GM19238 (cell line): Measurements from ENCODE around the gene XRCC2.

ENCODE experiments used
- DNase-seq: peaks from one replicate; pipeline ENCODE4 v3.0.0; 2011; ENCODE audit warnings: low spot score; ENCODE audit not compliant: insufficient read length

Gene XRCC2

DNA sequence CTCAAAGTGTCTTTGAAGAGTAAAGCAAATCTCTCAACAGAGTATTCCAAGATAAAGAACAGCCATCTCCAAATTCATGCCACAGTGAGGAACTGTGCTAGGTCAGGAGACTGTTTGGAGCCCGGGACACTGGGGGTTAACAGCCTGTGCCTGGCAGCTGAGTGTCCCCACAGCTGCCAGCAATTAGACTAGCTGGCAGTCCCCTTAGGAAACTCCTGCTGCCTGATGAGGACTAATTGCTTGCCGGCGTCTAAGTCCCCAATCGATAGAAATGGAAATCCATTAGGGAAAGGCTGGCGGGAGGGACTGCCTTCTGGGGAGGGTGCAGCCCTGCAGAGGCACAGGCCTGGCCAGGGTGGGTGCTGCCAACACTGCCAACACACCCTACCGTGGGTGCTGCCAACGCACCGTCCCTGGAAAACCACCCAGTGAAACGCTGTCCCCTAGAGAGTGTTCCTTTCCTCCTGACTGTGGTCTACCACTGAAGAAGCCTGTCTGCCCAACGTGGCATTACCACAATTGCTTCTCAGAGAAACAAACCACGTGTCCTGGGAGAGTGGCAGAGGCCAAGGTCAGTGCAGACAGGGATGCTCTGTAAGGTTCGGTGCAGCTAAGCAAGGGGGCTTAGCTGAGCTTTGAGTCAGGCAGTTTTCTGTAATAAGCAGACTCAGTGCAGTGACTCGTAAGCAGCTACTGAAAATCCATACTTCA is 60.8 kb downstream of the XRCC2 start:
- no peak for DNase-seq

DNA sequence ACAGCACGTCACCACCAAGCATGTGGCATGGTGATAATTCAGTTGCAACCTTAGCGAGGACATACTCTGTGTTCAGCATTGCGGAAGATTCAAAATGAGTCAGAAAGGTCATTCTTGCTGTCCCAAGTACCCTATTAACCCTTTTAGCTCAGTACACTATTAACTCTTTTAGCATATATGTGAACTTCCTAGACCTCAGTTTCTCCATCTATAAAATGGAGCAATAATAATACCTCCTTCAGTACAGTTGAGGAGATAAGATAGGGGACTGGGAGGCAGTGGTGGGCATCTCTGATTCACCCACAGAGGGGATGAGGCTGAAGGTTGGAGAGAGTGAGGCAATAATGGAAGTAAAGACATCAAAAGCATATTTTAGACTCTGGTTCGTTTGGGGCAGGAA is 67.3 kb downstream of the XRCC2 start:
- no peak for DNase-seq

DNA sequence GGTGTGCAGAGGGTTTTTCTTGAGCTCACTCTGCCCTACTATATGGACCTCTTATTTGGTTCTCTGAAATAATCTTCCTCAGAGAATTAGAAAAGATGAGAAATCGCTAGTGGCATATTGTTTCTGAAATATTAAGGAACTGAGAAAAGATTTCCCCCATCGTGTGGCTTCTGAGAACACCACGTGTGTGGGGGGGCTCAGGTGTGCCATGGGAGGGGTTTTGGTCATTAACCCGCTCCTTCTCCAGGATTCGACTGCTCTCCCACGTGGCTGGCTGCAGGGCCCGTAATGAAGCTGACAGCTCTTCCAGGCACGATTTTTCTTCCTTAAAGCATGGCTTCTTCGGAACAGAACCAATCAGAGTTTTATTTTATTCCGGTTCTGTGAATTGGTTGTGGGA is 67.7 kb downstream of the XRCC2 start:
- DNase-seq: no peak

DNA sequence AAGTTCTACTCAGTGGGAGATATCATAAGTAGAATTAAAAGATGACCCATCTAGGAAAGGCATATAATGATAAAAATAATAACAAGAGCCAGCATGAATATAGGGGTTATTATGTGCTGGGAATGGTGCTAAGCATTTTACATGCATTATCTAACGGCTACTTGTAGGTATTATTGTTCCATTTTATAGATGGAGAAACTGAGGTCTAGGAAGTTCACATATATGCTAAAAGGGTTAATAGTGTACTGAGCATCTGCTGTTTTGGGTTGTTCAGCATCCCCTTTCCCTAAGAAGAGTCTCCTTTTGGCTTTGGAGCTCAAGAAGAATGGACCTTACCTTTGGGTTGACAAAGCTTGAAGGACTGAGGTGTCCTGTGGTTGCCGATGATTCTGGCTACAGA is 68.9 kb downstream of the XRCC2 start:
- no peak for DNase-seq

DNA sequence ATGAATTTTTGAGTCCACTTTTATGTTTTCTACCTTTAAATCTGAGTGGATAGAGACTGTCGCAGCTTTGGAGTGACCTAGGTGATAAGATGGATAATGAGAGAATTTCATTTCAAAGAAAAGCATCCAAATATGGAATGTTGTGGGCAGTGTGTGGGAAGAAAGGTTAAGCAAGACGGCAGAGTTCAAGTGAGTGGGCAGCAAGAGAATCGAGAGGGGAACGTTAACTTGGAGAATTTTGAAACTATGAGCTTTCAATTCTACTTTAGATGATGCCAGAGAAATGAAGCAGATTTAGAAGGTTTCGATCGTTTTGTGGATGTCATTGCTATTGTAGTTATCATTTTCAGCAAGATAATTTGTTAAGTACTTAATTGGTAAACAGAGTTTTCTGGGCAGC is 73.0 kb downstream of the XRCC2 start:
- DNase-seq: no peak

DNA sequence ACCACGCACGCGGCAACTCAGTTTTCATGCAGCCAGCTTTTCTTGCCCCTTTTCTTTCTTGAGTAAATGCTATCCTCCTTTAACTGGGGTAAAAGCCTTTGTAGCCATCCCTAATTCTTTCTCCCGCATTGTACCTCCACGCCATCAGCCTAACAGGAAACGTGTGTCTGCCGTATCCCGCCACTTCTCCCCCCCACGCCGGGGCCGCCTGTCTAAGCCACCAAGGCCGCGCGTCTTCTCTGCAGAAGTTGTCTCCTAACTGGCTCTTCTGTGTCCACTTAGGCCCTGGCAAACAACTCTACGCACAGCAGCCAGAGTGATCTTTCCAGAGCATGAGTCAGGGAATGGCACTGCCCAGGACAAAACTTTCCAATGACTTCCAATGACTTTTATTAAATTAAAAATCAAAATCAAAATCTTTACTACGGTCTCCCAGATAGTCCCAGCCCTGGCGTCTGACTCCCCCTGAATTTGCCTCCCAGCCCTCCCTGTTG is 74.6 kb downstream of the XRCC2 start:
- no peak for DNase-seq

DNA sequence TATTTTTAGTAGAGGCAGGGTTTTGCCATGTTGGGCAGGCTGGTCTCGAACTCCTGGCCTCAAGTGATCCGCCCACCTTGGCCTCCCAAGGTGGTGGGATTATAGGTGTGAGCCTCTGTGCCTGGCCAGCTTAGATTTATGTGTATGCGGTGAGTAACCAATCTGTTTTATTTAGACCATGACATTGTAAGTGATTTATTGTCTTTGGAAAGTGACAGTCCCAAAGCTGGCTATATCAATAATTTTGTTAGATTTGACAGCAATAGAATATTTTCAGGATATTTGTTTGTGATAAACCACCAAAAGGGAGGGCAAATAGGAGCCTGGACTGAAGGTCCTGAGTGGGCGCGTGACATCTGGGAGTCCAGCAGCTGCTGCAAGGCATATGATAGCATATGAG is 75.7 kb downstream of the XRCC2 start:
- DNase-seq: no peak

DNA sequence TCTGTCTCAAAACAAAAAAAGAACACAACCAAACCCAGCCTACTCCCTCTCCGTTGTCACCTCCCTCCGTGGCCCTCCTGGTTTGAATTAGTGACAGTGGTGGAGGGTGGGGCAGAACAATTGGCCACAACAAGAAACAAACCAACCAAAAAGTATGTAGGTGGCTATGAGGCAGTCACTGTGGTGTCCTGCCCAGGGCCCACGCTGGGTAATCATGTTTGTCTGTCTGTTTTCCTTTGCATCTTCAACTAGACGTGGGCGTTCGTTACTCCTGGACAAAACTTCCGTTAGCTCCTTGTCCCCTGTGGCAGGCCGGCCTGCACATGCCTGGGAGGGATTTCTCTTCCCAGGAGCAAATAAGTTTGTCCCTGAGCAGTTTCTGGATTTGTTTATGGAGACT is 78.4 kb downstream of the XRCC2 start:
- DNase-seq: no peak

DNA sequence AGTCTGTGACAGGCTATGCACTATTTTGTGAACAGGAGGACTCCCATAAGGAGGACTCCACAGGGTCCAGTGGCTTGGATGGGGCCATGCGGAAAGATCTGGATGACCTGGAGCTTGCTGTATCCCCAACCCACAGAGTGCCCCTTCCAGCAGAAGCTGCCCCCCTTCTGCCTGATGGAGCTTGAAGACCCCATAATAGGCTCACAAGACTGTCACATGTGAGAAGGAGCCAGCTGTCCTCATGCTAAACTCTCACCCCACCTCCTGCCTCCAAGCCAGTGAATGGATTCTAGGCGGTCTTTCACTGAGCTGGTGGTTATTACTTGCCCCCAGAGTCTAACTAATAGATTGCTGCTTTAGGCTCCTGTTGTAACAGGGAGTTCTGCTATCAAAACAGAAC is 79.1 kb downstream of the XRCC2 start:
- no peak for DNase-seq
